HepG2 (cell line): ENCODE results near the gene WASHC3. TPM values are rescaled to one million over a fixed set of nuclear protein-coding genes. Genes with fewer than 3 reads are reported as not detected.

Experiments used
- HHEX ChIP-seq: IDR thresholded peaks from 2 replicates; pipeline ENCODE4 v1.6.1; 2016; ENCODE audit warnings: control low read depth
- KDM5A ChIP-seq: fragments of 200-600 bp; sonication (generic); IDR thresholded peaks from 2 replicates; pipeline ENCODE4 v1.7.0; 2018; ENCODE audit warnings: antibody characterized with exemption, mild to moderate bottlenecking, low read length, borderline replicate concordance
- MAF1 ChIP-seq: sonication (generic); formaldehyde crosslinking; IDR thresholded peaks from 2 replicates; pipeline ENCODE4 v1.5.0; 2020; ENCODE audit warnings: missing genetic modification reagents, borderline replicate concordance
- NFAT5 ChIP-seq: sonication (generic); formaldehyde crosslinking; IDR thresholded peaks from 2 replicates; pipeline ENCODE4 v1.4.0; 2020; ENCODE audit warnings: missing genetic modification reagents
- ZBTB20 ChIP-seq: sonication (generic); formaldehyde crosslinking; IDR thresholded peaks from 2 replicates; pipeline ENCODE4 v1.8.1; 2023; ENCODE audit warnings: missing genetic modification reagents, low read depth, mild to moderate bottlenecking, borderline replicate concordance
- polyA plus RNA-seq, 8 experiments: library from polyadenylated mRNA; depleted of rRNA in 3 of 8; stranded (reverse) in 7 of 8; unstranded in 1 of 8; fragments of >200 nt; fragmentation: Illumina TruSeq in 4 of 8; extraction: Trizol in 4 of 8; gene quantifications; 2 replicates each; pipeline versions ENCODE4 v1.2.1 to v1.2.3, GENCODE V29; 2011 to 2016; ENCODE audit warnings: low read depth in 4 of 8, missing spikeins in 1 of 8, mixed read lengths in 1 of 8; ENCODE audit not compliant: insufficient read depth in 1 of 8
- total RNA-seq, 5 experiments: library from RNA; depleted of rRNA; stranded (reverse); fragments of >200 nt; fragmentation: Illumina TruSeq; extraction: Trizol; gene quantifications; 2 replicates each; pipeline ENCODE4 v1.2.3, GENCODE V29; 2016; ENCODE audit warnings: low read depth in 1 of 5
- TF ChIP-seq, protein P1 (sequence below): sonication (generic); formaldehyde crosslinking; IDR thresholded peaks from 2 replicates; pipeline ENCODE4 v1.4.0; 2020; ENCODE audit warnings: mild to moderate bottlenecking, missing genetic modification reagents, borderline replicate concordance

WASHC3 gene
- total and polyA plus RNA-seq, 2 of the 13 experiments (the other 11 are each of a cell fraction or from before 2014, with no cell fraction given) = 32.7 to 47.3 TPM

- TF ChIP-seq, protein P1, sequence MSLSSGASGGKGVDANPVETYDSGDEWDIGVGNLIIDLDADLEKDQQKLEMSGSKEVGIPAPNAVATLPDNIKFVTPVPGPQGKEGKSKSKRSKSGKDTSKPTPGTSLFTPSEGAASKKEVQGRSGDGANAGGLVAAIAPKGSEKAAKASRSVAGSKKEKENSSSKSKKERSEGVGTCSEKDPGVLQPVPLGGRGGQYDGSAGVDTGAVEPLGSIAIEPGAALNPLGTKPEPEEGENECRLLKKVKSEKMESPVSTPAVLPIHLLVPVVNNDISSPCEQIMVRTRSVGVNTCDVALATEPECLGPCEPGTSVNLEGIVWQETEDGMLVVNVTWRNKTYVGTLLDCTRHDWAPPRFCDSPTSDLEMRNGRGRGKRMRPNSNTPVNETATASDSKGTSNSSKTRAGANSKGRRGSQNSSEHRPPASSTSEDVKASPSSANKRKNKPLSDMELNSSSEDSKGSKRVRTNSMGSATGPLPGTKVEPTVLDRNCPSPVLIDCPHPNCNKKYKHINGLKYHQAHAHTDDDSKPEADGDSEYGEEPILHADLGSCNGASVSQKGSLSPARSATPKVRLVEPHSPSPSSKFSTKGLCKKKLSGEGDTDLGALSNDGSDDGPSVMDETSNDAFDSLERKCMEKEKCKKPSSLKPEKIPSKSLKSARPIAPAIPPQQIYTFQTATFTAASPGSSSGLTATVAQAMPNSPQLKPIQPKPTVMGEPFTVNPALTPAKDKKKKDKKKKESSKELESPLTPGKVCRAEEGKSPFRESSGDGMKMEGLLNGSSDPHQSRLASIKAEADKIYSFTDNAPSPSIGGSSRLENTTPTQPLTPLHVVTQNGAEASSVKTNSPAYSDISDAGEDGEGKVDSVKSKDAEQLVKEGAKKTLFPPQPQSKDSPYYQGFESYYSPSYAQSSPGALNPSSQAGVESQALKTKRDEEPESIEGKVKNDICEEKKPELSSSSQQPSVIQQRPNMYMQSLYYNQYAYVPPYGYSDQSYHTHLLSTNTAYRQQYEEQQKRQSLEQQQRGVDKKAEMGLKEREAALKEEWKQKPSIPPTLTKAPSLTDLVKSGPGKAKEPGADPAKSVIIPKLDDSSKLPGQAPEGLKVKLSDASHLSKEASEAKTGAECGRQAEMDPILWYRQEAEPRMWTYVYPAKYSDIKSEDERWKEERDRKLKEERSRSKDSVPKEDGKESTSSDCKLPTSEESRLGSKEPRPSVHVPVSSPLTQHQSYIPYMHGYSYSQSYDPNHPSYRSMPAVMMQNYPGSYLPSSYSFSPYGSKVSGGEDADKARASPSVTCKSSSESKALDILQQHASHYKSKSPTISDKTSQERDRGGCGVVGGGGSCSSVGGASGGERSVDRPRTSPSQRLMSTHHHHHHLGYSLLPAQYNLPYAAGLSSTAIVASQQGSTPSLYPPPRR (CRISPR knock-in tag) = peak; percentile 51; the same call in 1 of the 2 replicates
- TF ChIP-seq HHEX (CRISPR knock-in tag) = peak; percentile 72
- peak; percentile 52; the same call in 1 of the 2 replicates for TF ChIP-seq ZBTB20 (CRISPR knock-in tag)
- TF ChIP-seq MAF1 (CRISPR knock-in tag) = no peak
- no peak for TF ChIP-seq NFAT5 (CRISPR knock-in tag)
- TF ChIP-seq KDM5A = no peak
- TF ChIP-seq, all 625 proteins: peak for 5
Measured at GRCh38 chr12:101966496-101966895, 95.3 kb downstream of the WASHC3 start (continued).
